ENCODE measurements around the gene PSME1.

The PSME1 gene

GRCh38 chr14:24130380-24130716 lies 5.6 kb upstream of the PSME1 start, which contains the start of gene FITM1:
FITM1 (plus strand) TSS chr14:24130659; CDS start chr14:24131564, 905 bp downstream.
- DNase-seq (ENCODE audit: low read depth), result no peak

- no peak for DNase-seq (ENCODE audit: low read depth)
Observed at GRCh38 chr14:24130717-24131548, 5.1 kb upstream of the PSME1 start.

- no peak for DNase-seq (ENCODE audit: low read depth)
Observed at GRCh38 chr14:24131549-24131966, 4.4 kb upstream of the PSME1 start.

- no peak for DNase-seq (ENCODE audit: low read depth)
Observed at GRCh38 chr14:24132061-24132685, 3.8 kb upstream of the PSME1 start.

GRCh38 chr14:24132976-24133375 lies 3.0 kb upstream of the PSME1 start:
- no peak for DNase-seq (ENCODE audit: low read depth)

GRCh38 chr14:24133735-24134134 lies 2.3 kb upstream of the PSME1 start:
- DNase-seq (ENCODE audit: low read depth), result no peak

GRCh38 chr14:24135584-24135833 lies 485 bp upstream of the PSME1 start:
- DNase-seq (ENCODE audit: low read depth), result no peak

GRCh38 chr14:24136684-24137528 lies 912 bp downstream of the PSME1 start:
- no peak for DNase-seq (ENCODE audit: low read depth)

- DNase-seq (ENCODE audit: low read depth), result no peak
Observed at GRCh38 chr14:24137529-24138395, 1.8 kb downstream of the PSME1 start.

- no peak for DNase-seq (ENCODE audit: low read depth)
Observed at GRCh38 chr14:24138396-24139271, 2.6 kb downstream of the PSME1 start.

GRCh38 chr14:24139272-24139934 lies 3.4 kb downstream of the PSME1 start:
- no peak for DNase-seq (ENCODE audit: low read depth)

- DNase-seq (ENCODE audit: low read depth), result peak; percentile 100
Observed at GRCh38 chr14:24141097-24141880, 5.3 kb downstream of the PSME1 start, which contains the start of gene EMC9. EMC9 (minus strand) TSS chr14:24141591; CDS start chr14:24141304, 287 bp downstream.

GRCh38 chr14:24143511-24143910 lies 7.5 kb downstream of the PSME1 start:
- no peak for DNase-seq (ENCODE audit: low read depth)

GRCh38 chr14:24144451-24144850 lies 8.5 kb downstream of the PSME1 start:
- DNase-seq (ENCODE audit: low read depth), result no peak

GRCh38 chr14:24145219-24145618 lies 9.2 kb downstream of the PSME1 start:
- no peak for DNase-seq (ENCODE audit: low read depth)

- no peak for DNase-seq (ENCODE audit: low read depth)
Observed at GRCh38 chr14:24145690-24146452, 9.9 kb downstream of the PSME1 start.

- peak; percentile 87 for DNase-seq (ENCODE audit: low read depth)
Observed at GRCh38 chr14:24146453-24146977, 10.5 kb downstream of the PSME1 start, which contains the start of gene PSME2. PSME2 (minus strand) TSS chr14:24146610; CDS start chr14:24146581, 29 bp downstream.

All from T-helper 22 cell (primary cell).